Osteocyte (in vitro differentiated cells): Measurements from ENCODE around the gene MRPS17. TPM values are rescaled to one million over a fixed set of nuclear protein-coding genes. Genes with fewer than 3 reads are reported as not detected.

Experiments used
- DNase-seq: peaks from one replicate; pipeline ENCODE4 v3.0.0; 2021; ENCODE audit warnings: mixed read lengths; ENCODE audit not compliant: unreplicated experiment; ENCODE audit errors: extremely low spot score
- H3K27ac Mint-ChIP-seq: one replicate; pipeline ENCODE4 v1.8.0; 2021; ENCODE audit warnings: mild to moderate bottlenecking, mixed read lengths; ENCODE audit not compliant: unreplicated experiment
- H3K27me3 Mint-ChIP-seq: one replicate; pipeline ENCODE4 v1.8.0; 2021; ENCODE audit warnings: mixed read lengths; ENCODE audit not compliant: unreplicated experiment
- H3K36me3 Mint-ChIP-seq: one replicate; pipeline ENCODE4 v1.8.0; 2021; ENCODE audit warnings: mixed read lengths; ENCODE audit not compliant: unreplicated experiment
- H3K4me1 Mint-ChIP-seq: one replicate; pipeline ENCODE4 v1.8.0; 2021; ENCODE audit warnings: mixed read lengths; ENCODE audit not compliant: unreplicated experiment
- H3K4me3 Mint-ChIP-seq: one replicate; pipeline ENCODE4 v1.8.0; 2021; ENCODE audit warnings: mild to moderate bottlenecking, moderate library complexity, mixed read lengths; ENCODE audit not compliant: unreplicated experiment
- H3K9me3 Mint-ChIP-seq: one replicate; pipeline ENCODE4 v1.8.0; 2021; ENCODE audit warnings: mixed read lengths; ENCODE audit not compliant: unreplicated experiment
- total RNA-seq: library from RNA; stranded (reverse); gene quantifications from 2 replicates; pipeline ENCODE4 v1.2.1, GENCODE V29; 2021
- TF ChIP-seq, protein P1 (sequence below): fragments of 200-600 bp; sonication (generic); IDR thresholded peaks from 2 replicates; pipeline ENCODE4 v1.5.0; 2021; ENCODE audit warnings: antibody characterized with exemption, mild to moderate bottlenecking, moderate library complexity

Gene MRPS17
- total RNA-seq, 1 donor from 2014 or later, result 13.6 TPM

DNA sequence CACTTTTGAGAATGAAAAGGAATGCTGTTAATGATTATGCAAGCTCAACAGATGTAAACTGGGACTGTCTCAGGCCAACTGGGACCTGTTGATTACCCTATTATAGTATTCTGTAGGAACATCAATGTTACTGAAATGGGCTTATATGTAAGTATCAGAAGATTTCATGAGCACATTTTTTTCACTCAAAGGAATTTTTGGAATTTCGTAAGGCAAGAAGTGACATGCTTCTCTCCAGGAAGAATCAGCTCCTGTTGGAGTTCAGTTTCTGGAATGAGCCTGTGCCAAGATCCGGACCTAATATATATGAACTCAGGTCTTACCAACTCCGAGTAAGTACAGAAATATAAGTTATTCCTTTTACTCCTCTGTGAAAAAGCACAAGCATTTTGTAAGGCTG is 31.9 kb downstream of the MRPS17 start:
- Mint-ChIP-seq H3K27ac (no peak overlapping the region), H3K4me3 (no peak overlapping the region), H3K27me3 (no peaks in the 10 kb centered on the region), H3K9me3 (no peaks in the 10 kb centered on the region), H3K36me3 (peaks cover 43% of the 10 kb centered on the region), H3K4me1 (peaks cover 8% of the 10 kb centered on the region)
- DNase-seq, result no peak
- TF ChIP-seq, protein P1, sequence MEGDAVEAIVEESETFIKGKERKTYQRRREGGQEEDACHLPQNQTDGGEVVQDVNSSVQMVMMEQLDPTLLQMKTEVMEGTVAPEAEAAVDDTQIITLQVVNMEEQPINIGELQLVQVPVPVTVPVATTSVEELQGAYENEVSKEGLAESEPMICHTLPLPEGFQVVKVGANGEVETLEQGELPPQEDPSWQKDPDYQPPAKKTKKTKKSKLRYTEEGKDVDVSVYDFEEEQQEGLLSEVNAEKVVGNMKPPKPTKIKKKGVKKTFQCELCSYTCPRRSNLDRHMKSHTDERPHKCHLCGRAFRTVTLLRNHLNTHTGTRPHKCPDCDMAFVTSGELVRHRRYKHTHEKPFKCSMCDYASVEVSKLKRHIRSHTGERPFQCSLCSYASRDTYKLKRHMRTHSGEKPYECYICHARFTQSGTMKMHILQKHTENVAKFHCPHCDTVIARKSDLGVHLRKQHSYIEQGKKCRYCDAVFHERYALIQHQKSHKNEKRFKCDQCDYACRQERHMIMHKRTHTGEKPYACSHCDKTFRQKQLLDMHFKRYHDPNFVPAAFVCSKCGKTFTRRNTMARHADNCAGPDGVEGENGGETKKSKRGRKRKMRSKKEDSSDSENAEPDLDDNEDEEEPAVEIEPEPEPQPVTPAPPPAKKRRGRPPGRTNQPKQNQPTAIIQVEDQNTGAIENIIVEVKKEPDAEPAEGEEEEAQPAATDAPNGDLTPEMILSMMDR, result no peak

DNA sequence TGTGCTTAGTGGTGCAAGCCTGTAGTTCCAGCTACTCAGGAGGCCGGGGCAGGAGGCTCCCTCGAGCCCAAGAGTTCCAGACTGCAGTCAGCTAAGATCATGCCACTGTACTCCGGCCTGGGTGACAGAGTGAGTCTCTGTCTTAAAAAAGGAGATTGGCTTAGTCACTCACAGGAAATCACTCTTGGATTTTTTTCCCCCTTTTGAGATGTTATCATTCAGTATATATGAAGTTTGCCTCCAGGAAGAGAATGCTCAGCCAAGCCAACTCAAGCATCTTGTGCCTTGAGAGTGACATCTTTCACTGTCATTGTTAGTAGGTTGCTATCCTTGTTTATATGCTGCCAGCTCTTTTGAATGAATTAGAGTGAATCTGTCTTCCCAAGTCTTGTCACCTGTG is 40.7 kb downstream of the MRPS17 start:
- H3K36me3 Mint-ChIP-seq, result peaks cover 27% of the 10 kb centered on the region
- TF ChIP-seq, protein P1, result no peak
- no peak overlapping the region for H3K27ac Mint-ChIP-seq
- H3K27me3 Mint-ChIP-seq, result no peaks in the 10 kb centered on the region
- no peak overlapping the region for H3K4me3 Mint-ChIP-seq
- no peak for DNase-seq
- no peaks in the 10 kb centered on the region for H3K4me1 Mint-ChIP-seq
- H3K9me3 Mint-ChIP-seq, result no peaks in the 10 kb centered on the region

DNA sequence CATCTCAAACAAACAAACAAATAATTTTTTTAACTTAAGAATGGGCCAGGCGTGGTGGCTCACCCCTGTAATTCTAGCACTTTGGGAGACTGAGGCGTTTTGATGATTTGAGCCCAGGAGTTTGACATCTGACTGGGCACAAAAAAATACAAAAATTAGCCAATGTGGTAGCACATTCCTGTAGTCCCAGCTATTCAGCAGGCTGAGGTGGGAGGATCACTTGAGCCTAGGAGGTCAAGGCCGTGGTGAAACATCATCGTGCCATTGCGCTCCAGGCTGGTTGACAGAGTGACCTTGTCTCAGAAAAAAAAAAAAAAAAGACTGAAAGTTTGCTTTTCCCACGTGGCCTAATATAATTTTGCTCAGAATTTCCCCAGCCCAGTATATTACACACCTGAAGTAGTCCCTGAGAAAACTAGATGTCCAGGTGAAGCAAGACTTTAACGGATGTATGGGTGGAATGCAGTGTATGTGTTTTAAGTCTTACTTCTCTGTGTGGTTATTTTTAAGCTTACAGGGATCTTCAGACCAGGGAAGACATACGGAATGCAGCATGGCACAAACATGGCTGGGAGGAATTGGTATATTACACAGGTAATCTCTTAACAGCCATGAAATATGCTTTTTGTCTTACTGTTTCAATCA is 45.3 kb downstream of the MRPS17 start:
- DNase-seq, result no peak
- Mint-ChIP-seq H3K36me3 (peaks cover 32% of the 10 kb centered on the region), H3K9me3 (no peaks in the 10 kb centered on the region), H3K4me1 (peaks cover 2% of the 10 kb centered on the region), H3K27me3 (no peaks in the 10 kb centered on the region), H3K27ac (no peak overlapping the region), H3K4me3 (no peak overlapping the region)
- TF ChIP-seq, protein P1, result no peak

DNA sequence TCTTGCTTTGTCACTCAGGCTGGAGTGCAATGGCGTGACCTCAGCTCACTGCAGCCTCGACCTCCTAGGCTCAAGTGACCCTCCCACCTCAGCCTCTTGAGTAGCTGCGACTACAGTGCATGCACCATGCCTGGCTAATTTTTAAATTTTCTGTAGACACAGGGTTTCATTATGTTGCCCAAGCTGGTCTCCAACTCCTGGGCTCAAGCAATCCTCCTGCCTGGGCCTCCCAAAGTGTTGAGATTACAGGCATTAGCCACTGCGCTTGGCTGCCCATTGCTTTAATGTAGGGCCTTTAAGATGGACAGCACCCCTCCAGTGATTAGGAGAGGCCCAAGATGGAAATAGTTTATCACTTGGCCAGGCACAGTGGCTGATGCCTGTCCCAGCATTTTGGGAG is 52.1 kb downstream of the MRPS17 start:
- DNase-seq, result no peak
- TF ChIP-seq, protein P1, result no peak
- no peaks in the 10 kb centered on the region for H3K27me3 Mint-ChIP-seq
- peaks cover 2% of the 10 kb centered on the region for H3K4me1 Mint-ChIP-seq
- no peak overlapping the region for H3K27ac Mint-ChIP-seq
- H3K36me3 Mint-ChIP-seq, result peaks cover 11% of the 10 kb centered on the region
- no peak overlapping the region for H3K4me3 Mint-ChIP-seq
- no peaks in the 10 kb centered on the region for H3K9me3 Mint-ChIP-seq

Other genes with a start within 250 kb of the MRPS17 start
- gene SEPTIN14, start 89.1 kb upstream of the MRPS17 start, total RNA-seq, result not detected in 2 replicates
- gene ZNF713, start 64.4 kb upstream of the MRPS17 start, total RNA-seq, result 4.3 and 4.7 TPM in 2 replicates
- 52.8 and 52.9 TPM in 2 replicates for gene NIPSNAP2, start 12.7 kb downstream of the MRPS17 start, total RNA-seq
- 31.0 and 33.6 TPM in 2 replicates for gene PSPH, start 99.6 kb downstream of the MRPS17 start, total RNA-seq
- 107 and 109 TPM in 2 replicates for gene CCT6A, start 99.9 kb downstream of the MRPS17 start, total RNA-seq
- 202 and 208 TPM in 2 replicates for gene SUMF2, start 112.4 kb downstream of the MRPS17 start, total RNA-seq
- 0.99 and 1.1 TPM in 2 replicates for gene PHKG1, start 141.1 kb downstream of the MRPS17 start, total RNA-seq
- 228 and 237 TPM in 2 replicates for gene CHCHD2, start 154.6 kb downstream of the MRPS17 start, total RNA-seq
- not detected in 2 replicates for gene NUPR2, start 164.5 kb downstream of the MRPS17 start, total RNA-seq